ENCODE data around the gene CFAP74.

DNA sequence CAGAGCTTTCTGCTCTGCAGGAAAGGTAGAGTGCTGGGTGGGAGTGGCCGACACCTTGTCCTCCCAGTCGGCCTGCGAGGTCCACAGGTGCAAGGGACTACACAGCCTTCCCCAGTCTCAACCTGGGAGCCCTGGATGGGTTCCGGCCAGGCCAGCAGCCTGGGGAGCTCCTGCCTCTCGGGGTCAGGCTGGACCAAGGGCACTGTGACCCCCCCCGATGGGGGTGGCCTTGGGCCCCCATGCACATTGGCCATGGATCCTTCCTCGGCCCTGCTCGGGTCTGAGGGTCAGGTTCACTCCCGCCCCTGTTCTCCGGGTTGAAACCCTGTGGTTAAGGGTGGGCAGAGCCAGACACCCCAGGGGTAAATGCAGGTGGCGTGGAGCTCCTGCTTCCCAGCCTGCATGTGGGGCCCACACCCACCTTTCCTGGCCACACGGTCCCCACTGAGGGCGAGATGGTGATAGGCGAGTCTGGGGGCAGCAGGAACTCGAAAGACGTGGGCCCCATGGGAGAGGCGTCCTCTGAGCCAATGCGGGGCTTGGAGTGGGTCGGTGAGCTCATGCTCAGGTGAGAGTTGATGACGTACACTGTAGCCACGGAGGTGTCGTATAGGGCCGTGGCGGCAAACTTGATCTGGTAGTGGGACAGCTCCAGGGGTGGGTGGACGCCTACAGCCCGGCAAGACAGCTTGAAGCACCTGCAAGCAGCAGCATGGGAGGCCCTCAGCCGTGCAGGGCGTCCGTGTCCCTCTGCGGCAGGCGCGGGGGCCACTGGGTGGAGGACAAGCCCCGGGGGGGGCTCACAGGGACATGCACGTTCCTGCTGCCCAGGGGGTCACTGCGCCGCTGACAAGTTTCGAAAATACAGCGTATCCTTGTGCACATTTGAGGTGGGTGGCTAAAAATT, 73.7 kb downstream of the CFAP74 start:
- TF ChIP-seq, protein P1, sequence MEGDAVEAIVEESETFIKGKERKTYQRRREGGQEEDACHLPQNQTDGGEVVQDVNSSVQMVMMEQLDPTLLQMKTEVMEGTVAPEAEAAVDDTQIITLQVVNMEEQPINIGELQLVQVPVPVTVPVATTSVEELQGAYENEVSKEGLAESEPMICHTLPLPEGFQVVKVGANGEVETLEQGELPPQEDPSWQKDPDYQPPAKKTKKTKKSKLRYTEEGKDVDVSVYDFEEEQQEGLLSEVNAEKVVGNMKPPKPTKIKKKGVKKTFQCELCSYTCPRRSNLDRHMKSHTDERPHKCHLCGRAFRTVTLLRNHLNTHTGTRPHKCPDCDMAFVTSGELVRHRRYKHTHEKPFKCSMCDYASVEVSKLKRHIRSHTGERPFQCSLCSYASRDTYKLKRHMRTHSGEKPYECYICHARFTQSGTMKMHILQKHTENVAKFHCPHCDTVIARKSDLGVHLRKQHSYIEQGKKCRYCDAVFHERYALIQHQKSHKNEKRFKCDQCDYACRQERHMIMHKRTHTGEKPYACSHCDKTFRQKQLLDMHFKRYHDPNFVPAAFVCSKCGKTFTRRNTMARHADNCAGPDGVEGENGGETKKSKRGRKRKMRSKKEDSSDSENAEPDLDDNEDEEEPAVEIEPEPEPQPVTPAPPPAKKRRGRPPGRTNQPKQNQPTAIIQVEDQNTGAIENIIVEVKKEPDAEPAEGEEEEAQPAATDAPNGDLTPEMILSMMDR (IDR thresholded peaks at IDR 0.05): no peak
- no peak for TF ChIP-seq EP300 (IDR thresholded peaks at IDR 0.05)
- no peak for TF ChIP-seq POLR2A (IDR thresholded peaks at IDR 0.05)

All from tibial nerve (tissue), 4 donors.